GM18867 (cell line): ENCODE data around the gene GRM7.

Source experiments
- ATAC-seq: cut with Tn5 transposase; IDR thresholded peaks from one replicate; pipeline ENCODE4 v1.9.1; 2021; ENCODE audit warnings: mild to moderate bottlenecking, moderate library complexity; ENCODE audit not compliant: unreplicated experiment

The GRM7 gene

GRCh38 chr3:7632305-7632704 is 771.4 kb downstream of the GRM7 start:
- no peak for ATAC-seq

- ATAC-seq = no peak
Measured at GRCh38 chr3:7637694-7638093, 776.8 kb downstream of the GRM7 start.

- no peak for ATAC-seq
Measured at GRCh38 chr3:7638103-7638502, 777.2 kb downstream of the GRM7 start.

- ATAC-seq = no peak
Measured at GRCh38 chr3:7640787-7641186, 779.9 kb downstream of the GRM7 start.

- ATAC-seq = no peak
Measured at GRCh38 chr3:7646851-7647250, 785.9 kb downstream of the GRM7 start.

GRCh38 chr3:7650466-7650865 is 789.6 kb downstream of the GRM7 start:
- ATAC-seq = no peak

- ATAC-seq = no peak
Measured at GRCh38 chr3:7651274-7651673, 790.4 kb downstream of the GRM7 start.

GRCh38 chr3:7657214-7658112 is 796.5 kb downstream of the GRM7 start:
- ATAC-seq = no peak

- ATAC-seq = no peak
Measured at GRCh38 chr3:7658294-7658693, 797.4 kb downstream of the GRM7 start.

GRCh38 chr3:7659079-7659478 is 798.2 kb downstream of the GRM7 start:
- ATAC-seq = no peak

- no peak for ATAC-seq
Measured at GRCh38 chr3:7663771-7664170, 802.9 kb downstream of the GRM7 start.

GRCh38 chr3:7667774-7668173 is 806.9 kb downstream of the GRM7 start:
- ATAC-seq = no peak

- ATAC-seq = no peak
Measured at GRCh38 chr3:7669641-7670040, 808.7 kb downstream of the GRM7 start.

- no peak for ATAC-seq
Measured at GRCh38 chr3:7678521-7678920, 817.6 kb downstream of the GRM7 start.

- no peak for ATAC-seq
Measured at GRCh38 chr3:7682822-7683229, 821.9 kb downstream of the GRM7 start.

GRCh38 chr3:7683426-7683825 is 822.5 kb downstream of the GRM7 start:
- no peak for ATAC-seq

GRCh38 chr3:7684182-7684715 is 823.3 kb downstream of the GRM7 start:
- no peak for ATAC-seq

- ATAC-seq = no peak
Measured at GRCh38 chr3:7687428-7688147, 826.7 kb downstream of the GRM7 start.

- ATAC-seq = no peak
Measured at GRCh38 chr3:7692866-7693265, 832.0 kb downstream of the GRM7 start.

GRCh38 chr3:7693976-7694375 is 833.1 kb downstream of the GRM7 start:
- no peak for ATAC-seq

GRCh38 chr3:7695049-7695448 is 834.1 kb downstream of the GRM7 start:
- ATAC-seq = no peak

GRCh38 chr3:7696320-7696719 is 835.4 kb downstream of the GRM7 start:
- no peak for ATAC-seq
